Activated CD8-positive, alpha-beta memory T cell treated with anti-CD3 and anti-CD28 coated beads for 36 hours (primary cell): ENCODE measurements around the gene EPAS1. TPM values are rescaled to one million over a fixed set of nuclear protein-coding genes. Genes with fewer than 3 reads are reported as not detected.

Experiments
- CTCF ChIA-PET: fragments of 350-600 bp; sonication (Branson Sonifier 250); formaldehyde crosslinking; loops from one replicate; lab custom pipeline; 2021; ENCODE audit warnings: antibody characterized with exemption; lab: Charles Lee
- POLR2A ChIA-PET: fragments of 350-600 bp; sonication (Branson Sonifier 250); formaldehyde crosslinking; loops from one replicate; lab custom pipeline; 2021; ENCODE audit warnings: antibody characterized with exemption; lab: Charles Lee
- total RNA-seq, 2 experiments: library from RNA; stranded (reverse); gene quantifications; one replicate each; pipeline ENCODE4 v1.2.3, GENCODE V29; 2021

EPAS1 gene
- total RNA-seq, 2 experiments from 2014 or later: 6.8 to 7.0 TPM

DNA sequence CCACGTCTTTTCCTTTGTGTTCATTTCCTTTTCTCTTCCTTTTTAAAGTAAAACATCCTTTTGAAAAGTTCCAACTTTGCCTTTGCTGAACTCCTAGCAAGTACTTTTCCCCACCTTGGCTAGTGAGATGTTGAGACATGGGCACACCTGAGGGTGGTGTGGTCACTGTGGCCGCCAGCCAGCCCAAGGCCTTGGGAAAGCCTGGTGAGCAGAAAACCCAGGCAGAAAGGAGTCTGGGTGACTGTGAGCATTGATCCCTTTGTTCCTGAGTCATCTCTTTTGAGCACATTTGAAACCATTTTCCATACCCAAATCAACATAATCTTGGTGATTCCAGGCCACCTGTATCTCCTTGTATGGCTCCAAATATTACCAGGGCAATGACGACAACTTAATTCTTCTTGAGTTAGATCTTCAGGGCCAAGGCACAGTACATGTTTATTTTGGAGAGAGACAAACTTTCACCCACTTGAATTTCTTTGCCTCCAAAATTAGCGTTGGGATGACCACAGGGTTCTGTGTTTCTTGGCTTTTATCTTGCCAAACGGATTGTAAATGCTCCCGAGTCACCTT is 14.5 kb downstream of the EPAS1 start:
- ChIA-PET POLR2A (no interaction called here), CTCF (no interaction called here)

DNA sequence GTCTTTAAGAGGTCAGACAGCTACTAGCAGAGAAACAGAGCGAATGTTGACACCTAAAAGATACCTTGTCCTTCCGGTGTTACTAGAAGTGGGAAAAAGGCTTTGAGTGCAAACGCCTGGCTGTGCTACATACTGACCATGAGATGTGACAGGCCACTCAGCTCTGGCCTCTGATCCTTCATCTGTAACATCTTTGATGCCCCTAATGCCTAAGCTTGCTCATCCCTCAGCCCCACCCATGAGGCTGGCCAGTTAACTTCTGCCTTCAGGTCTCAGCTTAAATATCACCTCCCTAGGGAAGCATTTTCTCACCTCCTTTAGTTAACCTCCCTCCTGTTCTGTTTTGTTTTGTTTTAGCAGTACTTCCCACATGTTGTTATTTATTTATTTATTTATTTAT is 15.9 kb downstream of the EPAS1 start:
- POLR2A ChIA-PET: interaction anchor here (0.7 kb wide), 1 partner anchor 421 kb away, joined by 3 read pairs; no protein-coding TSS in a partner anchor

DNA sequence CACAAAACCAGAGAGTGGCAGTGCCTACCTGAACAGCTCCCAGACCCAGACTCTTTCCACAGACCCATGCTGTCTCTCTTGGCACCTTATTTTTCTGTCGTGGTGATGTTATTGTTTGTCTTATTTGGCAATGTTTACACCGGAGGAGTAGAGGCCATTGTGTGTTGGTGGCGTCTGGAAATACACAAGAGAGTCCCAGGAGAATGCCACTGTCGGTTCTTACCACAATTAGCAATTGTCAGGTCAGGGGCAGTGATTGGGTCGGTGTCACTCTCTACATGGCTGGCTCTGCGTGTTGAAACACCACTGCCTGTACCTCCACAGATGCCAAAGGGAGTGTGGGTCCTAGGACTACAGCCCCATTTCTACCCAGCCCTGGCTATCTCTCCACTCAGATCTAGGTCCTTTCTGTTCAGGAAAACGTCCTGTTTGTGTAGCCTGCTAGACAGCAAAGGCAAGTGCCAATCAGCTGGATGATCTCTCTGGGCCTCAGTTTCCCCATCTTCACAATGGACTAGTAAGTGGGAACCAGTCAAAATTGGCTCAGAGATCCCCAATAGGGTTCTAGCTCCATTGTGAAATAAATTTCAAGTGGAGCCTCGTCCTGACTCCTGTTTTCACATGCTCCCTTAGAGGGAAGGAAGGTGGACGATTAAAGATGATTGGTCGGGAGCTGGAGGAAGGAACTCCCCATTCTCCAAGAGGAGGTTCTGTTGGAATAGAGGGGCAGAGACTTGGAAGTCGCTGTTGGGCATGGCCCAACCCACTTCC is 17.0 kb downstream of the EPAS1 start:
- ChIA-PET POLR2A (no interaction called here), CTCF (no interaction called here)

More for the DNA sequence above, 15.9 kb downstream of the EPAS1 start:
- CTCF ChIA-PET: no interaction called here

DNA sequence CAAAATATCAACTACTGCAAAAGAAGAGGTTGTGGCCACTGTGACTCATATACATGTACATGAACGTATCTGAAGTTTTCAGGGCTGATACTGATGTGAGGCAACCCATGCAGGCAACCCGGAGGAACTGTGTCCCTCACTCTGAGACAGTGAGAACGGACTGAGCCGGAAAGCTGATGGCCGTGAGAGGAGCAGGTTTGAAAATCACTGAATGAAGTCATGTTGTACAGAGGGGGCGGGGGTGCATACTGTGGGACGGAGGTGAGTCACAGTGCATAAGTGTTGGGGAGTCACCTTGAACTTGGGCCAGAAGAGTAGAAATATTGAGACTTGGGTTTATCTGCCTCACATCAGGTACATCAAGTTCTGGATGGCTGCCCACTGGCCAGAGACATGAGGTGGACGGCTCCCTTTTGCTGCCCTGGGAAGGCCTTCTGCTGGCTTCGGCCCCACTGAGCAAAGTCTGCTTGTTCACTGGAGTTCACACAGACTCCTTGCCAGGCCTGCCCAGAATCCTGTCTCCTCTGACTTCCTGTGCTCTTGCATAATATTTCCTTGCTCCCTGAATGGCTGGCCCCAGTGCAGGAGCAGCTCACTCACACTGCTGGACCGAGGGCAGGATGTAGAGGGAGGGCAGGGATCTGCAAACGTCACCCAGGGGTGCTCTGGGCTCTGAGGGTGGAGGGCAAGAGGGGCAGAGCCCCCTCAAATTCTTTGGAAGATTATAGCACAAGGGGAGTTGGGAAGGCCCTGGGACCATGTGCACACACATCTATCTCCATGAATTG is 18.1 kb downstream of the EPAS1 start:
- CTCF ChIA-PET: no interaction called here
- POLR2A ChIA-PET: no interaction called here

DNA sequence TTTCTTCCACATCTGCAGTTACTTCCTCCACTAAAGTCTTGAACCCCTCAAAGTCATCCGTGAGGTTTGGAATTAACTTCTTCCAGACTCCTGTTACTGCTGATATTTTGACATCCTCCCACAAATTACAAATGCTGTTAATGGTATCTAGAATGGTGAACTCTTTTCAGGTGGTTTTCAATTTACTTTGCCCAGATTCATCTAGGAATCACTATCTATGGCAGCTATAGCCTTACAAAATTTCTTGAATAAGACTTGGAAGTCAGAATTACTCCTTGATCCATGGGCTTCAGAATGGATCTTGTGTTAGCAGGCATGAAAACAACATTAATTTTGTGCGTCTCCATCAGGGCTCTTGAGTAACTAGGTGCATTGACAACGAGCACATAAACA is 19.9 kb downstream of the EPAS1 start:
- CTCF ChIA-PET: no interaction called here
- POLR2A ChIA-PET: no interaction called here

DNA sequence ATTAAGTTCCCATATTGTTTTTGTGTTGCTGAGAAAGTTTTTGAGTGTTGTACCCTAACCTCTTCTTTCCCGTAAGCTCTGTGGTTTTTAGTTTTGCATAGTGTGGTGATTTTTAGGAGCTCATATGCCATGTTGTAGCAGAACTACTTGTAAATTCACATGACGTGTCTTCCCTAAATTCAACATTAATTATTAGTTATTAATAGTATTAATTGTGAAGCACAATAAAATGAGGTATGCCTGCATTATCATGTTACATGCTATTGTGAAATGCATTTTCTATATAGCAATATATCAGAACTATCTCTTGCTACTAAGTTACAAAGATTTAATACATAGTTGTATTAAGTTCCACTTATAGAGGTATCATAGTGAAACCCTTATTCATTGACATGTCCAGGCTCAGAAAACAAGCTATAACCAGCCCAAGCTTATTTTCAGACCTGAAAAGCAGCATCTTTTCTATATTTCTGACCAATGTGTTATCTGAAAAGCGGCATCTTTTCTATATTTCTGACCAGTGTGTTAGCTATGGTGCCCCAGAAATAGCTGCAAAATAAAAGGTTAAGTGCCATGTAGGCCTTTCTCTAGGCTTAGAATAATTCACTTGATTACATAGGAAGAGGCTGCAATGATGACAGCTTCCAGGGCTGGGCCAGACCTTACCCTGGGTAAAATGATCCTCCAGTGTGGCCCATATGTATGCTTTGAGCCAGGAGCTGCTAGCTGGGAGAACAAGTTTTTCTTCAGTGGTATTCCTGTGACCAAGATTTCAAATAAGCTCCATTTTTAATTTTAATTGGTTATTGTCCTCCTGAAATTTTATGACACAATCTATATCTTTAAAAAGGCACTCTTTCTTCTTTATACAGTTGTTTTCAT is 21.6 kb downstream of the EPAS1 start:
- ChIA-PET POLR2A (no interaction called here), CTCF (no interaction called here)

DNA sequence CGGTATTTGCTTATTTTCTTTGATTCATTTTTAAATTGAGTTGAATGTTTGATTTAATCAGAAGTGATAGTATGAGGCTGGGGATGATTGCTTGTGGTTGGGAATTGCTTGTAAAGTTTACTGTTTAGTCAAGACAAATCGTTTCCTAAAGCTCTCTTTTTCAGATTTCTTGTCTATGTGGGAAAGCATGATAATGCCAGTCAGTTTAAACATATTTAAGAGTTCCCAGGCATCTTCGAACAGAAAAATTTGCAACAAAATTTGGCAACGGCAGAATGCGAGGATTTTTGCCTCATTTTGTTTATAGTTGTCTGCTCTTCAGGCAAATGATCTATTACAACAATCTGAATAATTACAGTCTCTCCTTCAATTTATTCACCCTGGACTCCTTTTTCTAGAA is 22.5 kb downstream of the EPAS1 start:
- ChIA-PET POLR2A (no interaction called here), CTCF (no interaction called here)

DNA sequence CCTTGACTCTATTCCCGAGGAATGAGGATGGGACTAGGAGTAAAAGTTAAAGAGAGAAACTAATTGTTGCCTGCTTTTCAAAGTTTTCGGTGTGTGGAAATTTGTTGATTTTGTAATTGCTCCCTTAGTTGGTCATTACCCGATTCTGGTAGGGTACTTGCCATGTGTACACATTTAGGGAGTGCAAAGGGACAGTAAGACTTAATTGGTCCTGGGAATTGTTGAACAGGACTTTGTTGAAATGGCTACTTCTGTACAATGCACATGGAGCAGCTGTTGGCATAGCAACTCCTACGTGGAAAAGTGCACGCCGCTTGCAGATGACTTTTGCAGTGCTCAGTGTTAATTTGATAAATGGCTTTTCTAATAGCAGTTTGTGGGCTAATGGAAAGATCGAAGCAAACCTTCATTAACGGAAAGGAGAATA is 22.9 kb downstream of the EPAS1 start:
- POLR2A ChIA-PET: no interaction called here
- CTCF ChIA-PET: no interaction called here

DNA sequence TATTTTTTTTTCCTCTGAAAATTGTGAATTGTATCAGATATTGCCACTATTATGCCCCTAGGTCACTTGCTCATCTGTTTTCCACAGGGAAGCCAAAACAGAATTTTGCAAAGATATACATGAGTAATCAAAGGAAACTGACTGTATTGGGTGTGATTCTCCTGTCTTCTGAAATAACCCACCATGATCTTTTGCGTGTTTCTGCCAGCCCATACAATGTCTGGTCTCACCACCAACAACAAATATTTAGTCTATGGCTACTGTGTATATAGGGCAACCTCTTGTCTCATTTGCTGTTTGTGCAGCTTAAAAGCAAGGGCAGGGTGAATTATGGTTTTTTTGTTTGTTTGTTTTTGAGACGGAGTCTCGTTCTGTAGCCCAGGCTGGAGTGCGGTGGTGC is 26.5 kb downstream of the EPAS1 start:
- ChIA-PET CTCF (no interaction called here), POLR2A (no interaction called here)

DNA sequence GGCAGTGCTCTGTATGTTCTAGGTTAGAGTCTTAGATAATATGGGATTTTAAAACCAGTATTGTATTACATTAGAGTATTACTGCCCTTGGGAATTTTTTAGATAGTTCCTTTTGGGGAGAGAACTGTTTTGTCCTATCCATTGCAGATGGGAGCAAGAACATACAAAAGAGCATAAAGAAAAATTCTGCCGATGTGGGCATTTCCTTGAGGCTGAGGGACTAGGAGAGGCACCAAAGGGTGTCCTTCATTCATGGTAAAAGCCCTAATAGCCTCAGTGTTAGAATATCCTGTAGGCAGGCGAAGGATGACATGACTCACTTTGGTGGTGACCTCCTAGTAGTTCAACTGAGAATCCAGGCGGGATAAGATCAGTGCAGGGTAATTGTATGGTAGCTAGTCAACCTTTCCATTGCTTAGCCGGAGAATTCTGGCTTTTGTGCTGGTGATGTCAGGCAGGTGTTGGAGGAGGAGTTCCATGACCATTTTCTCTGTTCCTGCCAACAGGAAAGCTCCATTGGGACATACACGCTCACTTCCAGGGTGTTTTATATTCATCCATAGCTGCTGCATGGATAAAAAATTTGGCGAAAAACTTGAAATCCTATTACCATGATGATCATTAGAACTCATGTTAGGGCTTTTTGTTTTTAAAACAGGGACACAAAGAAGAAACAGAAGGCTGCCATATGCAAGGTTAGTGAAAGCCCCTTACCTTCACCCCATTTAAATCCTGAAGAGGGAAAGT is 28.1 kb downstream of the EPAS1 start:
- ChIA-PET POLR2A (no interaction called here), CTCF (no interaction called here)

DNA sequence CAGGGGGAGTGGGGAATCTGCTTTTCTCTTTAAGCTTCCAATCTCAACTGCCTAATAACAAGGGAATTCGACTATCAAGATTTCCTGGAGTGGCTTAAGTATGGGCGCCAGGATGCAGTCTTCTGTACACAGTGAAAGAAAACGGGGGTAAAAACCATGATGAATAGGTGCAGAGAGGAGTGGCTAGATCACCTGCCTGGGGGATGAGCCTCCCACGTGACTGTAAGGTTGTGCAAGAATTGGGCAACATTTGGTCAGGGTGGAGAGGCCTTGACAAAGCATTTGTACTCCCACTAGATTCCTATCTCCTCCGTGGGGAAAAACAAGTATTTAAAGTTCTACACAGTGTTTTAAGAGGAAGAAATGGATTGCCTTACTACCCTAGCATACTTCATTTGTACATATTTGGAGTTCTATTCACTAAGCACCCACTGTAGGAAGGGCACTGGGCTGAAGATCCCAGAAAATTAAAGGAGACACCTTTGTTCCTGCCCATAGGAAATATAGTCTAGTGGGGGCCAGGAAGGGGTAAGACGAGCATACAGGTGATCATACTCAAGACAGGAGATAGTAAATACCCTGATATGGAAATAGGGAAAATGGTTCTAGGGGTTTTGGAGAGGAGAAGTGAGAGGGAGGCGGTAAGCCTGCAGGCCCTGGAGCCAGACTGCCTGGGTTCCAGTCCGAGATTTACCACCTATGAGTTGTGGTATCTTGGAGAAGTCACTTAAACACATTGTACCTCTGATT is 29.2 kb downstream of the EPAS1 start:
- POLR2A ChIA-PET: no interaction called here
- CTCF ChIA-PET: no interaction called here

DNA sequence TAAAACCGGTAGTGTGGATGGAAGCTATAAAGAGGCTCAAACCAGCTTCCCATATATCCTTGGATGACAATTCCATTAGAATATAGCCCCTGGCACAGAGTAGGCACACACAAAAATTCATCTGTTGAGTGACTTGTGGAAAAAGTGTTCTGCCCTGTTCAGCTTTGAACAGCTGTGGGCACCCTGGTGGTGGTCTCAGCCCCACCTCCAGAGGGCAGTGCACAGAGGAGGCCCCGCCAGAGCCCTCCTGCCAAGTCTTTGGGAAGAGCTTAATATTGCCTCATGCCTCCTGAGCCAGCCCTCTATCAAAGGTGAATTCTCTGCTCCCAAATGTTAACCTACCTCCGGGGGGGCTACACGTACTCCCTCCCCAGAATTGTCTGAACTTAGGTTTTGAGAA is 30.4 kb downstream of the EPAS1 start:
- ChIA-PET POLR2A (no interaction called here), CTCF (interaction anchor here (0.5 kb wide), 1 partner anchor 243 kb away, joined by 5 read pairs; no protein-coding TSS in a partner anchor)

DNA sequence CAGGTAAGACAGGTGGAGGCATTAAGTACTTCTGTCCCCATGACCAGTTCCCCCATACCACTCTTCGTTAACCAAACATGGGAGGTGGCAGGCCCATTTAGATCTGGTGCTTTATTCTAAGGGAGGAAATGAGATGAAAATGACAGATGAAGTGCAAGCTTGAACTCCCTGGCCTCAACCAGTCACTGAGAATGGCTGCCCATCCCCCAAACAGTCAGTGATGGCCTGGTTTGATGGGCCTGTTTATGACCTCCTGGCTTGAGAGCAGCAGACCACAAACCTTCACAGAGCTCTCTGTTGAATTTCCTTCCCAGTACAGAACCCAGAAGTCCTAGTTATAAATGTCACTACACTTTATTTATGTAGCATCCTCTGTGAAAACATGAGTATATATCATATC is 31.1 kb downstream of the EPAS1 start:
- POLR2A ChIA-PET: no interaction called here
- CTCF ChIA-PET: no interaction called here

DNA sequence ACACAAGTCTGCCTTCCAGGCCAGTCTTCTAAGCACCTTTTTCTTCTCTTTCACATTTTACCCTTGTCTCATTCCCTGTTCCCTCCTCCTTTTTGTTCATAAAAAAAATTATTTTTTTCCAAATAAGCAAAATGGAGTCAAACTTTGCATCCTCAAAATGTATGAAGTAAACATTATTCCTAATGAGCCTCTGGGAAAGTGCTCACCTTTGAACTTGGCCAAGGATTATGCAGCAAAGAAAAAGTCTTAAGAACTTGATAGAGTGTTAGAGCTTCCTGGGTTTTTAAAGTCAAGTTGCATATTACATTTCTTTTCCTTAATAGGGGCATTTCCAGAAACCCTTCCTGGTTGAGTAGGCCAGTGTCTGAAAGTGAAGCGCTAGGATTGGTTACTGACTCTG is 31.6 kb downstream of the EPAS1 start:
- ChIA-PET POLR2A (no interaction called here), CTCF (no interaction called here)

DNA sequence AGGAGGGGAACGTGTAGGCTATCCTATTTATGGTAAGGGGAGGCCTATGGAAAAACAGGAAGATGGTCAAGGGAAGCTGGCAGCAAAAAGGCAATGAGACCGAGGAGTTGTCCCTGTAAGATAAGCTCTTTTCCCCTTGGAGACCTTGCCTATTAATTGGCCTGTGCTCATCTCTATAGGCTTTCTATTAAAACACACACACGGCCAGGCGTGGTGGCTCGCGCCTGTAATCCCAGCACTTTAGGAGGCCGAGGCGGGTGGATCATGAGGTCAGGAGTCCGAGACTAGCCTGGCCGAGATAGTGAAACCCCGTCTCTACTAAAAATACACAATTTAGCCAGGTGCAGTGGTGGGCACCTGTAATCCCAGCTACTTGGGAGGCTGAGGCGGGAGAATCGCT is 32.1 kb downstream of the EPAS1 start:
- POLR2A ChIA-PET: no interaction called here
- CTCF ChIA-PET: no interaction called here

DNA sequence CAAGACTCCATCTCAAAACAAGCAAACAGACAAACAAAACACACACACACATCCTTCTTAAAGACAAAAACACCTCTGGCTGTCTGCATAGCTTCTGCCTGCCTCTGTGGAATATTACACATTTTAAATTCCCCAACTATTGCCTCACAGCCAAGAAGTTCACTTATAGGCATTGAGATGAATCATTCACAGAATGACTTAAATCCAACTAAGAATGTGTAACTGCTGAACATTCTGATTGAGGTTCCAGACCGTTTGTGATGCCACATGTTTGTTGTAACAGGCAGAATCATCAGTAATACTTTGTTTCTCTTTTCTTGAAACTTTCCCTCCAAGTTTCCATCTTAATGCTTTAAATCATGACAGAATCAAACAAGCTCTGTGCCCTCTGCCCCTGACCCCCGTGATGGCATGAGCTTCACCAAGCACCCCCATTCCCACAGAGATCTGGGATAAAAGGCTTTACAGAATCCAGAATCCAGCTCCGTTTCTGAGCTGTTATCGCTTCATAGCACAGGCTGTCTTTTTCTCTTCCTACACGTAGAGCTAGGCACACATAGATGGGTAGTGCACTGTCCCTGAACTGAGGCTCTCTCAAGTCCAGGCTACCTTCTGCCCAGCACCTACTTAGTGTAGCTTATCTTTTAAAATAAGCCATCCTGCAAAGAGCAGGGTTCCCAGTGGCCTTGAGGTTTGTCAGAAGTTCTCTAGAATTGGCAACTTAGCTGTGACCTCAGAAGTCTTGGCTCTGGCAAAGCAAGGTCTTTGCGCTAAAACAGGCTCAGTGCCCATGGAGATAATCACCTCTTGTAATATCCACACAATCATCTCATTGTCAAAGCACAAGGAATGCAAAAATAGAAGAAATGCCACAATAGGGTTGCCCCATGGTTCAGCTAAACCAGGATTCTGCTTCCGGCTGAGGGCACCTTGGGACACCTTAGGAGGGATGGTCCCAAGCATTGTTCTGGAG is 32.9 kb downstream of the EPAS1 start:
- CTCF ChIA-PET: no interaction called here
- POLR2A ChIA-PET: no interaction called here

DNA sequence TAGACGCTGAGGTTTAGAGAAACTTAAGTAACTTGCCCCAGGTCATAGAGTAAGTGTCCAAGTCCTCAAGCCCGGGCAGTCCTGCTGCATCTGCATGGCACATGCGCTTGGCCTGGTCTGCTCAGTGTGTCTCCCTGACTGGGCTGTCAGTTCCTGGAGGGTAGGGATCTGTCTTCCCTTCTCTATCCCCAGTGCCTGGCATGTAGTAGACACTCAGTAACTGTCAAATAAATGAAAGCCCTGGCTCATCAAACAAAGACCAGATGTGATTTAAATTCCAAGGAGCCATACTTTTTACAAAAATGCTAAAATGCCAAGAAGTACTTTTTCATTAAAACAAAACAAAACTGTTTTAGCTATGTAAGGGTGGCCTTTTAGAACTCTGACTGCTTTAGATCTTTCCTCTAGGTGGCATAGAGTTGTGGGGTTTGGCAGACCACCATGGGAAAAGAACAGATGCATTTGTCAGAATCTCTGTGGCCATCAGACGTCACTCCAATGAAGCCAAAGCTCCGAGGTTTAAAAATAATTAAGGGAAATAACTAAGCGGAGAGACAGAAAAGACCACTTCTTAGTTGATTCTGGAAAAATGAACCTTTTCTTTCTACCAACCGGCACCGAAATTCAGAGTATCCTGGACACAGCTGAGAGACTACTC is 34.0 kb downstream of the EPAS1 start:
- CTCF ChIA-PET: no interaction called here

More for the DNA sequence above, 34.0 kb downstream of the EPAS1 start:
- POLR2A ChIA-PET: no interaction called here
